GM21786 (cell line): Measurements from ENCODE around the gene STIL.
"Not testable (repeated sequence)": the region's sequence is repeated elsewhere in the genome, so short reads cannot be mapped to it uniquely, and the experiment has no call there.

Experiments
- ATAC-seq: cut with Tn5 transposase; IDR thresholded peaks from one replicate; pipeline ENCODE4 v1.9.1; 2021; ENCODE audit not compliant: unreplicated experiment

STIL gene

GRCh38 chr1:47313915-47314664 lies at the start of gene STIL:
Gene STIL, minus strand, starts transcription at chr1:47314147. Its CDS starts 3,828 bp downstream, at chr1:47310319.
- peak; percentile 97 for ATAC-seq

GRCh38 chr1:47362828-47363227 lies 48.9 kb upstream of the STIL start:
- no peak for ATAC-seq

- no peak for ATAC-seq
These were observed 47.4 kb upstream of the STIL start for GRCh38 chr1:47361380-47361779.

GRCh38 chr1:47351305-47351704 lies 37.4 kb upstream of the STIL start:
- ATAC-seq = peak; percentile 87

- ATAC-seq = no peak
These were observed 34.3 kb upstream of the STIL start for GRCh38 chr1:47348246-47348645.

GRCh38 chr1:47347735-47348134 lies 33.8 kb upstream of the STIL start:
- no peak for ATAC-seq

GRCh38 chr1:47346979-47347378 lies 33.0 kb upstream of the STIL start:
- not testable (repeated sequence) for ATAC-seq

- no peak for ATAC-seq
These were observed 26.3 kb upstream of the STIL start for GRCh38 chr1:47340227-47340626.

GRCh38 chr1:47338249-47339077 lies 24.5 kb upstream of the STIL start:
- no peak for ATAC-seq

GRCh38 chr1:47337350-47337749 lies 23.4 kb upstream of the STIL start:
- no peak for ATAC-seq

GRCh38 chr1:47334765-47335435 lies 21.0 kb upstream of the STIL start:
- ATAC-seq = no peak

- ATAC-seq = peak; percentile 82
These were observed 20.2 kb upstream of the STIL start for GRCh38 chr1:47333922-47334764.

- peak; percentile 64 for ATAC-seq
These were observed 19.6 kb upstream of the STIL start, which contains the start of gene CMPK1 for GRCh38 chr1:47333578-47333921. Gene CMPK1, plus strand, starts transcription at chr1:47333790. Its CDS starts 156 bp downstream, at chr1:47333946.

- ATAC-seq = no peak
These were observed 19.0 kb upstream of the STIL start for GRCh38 chr1:47332779-47333577.

GRCh38 chr1:47331875-47332274 lies 17.9 kb upstream of the STIL start:
- no peak for ATAC-seq

GRCh38 chr1:47330212-47330611 lies 16.3 kb upstream of the STIL start:
- ATAC-seq = no peak

GRCh38 chr1:47328992-47329391 lies 15.0 kb upstream of the STIL start:
- no peak for ATAC-seq

GRCh38 chr1:47326271-47326670 lies 12.3 kb upstream of the STIL start:
- no peak for ATAC-seq

- ATAC-seq = no peak
These were observed 11.6 kb upstream of the STIL start for GRCh38 chr1:47325528-47325927.

- ATAC-seq = no peak
These were observed 10.7 kb upstream of the STIL start for GRCh38 chr1:47324682-47325081.
